Measurements from ENCODE around the gene SHROOM4.

GRCh38 chrX:50635817-50636365 is 178.1 kb downstream of the SHROOM4 start:
- TF ChIP-seq MAFF (IDR thresholded peaks at IDR 0.05; ENCODE audit: low read length): no peak
- no peak for TF ChIP-seq ETV6 (IDR thresholded peaks at IDR 0.05; ENCODE audit: borderline replicate concordance in 1 of 2, low read depth in 2 of 2, low read length in 1 of 2)
- no peak for TF ChIP-seq ETV6 (CRISPR knock-in tag; IDR thresholded peaks at IDR 0.05; ENCODE audit: borderline replicate concordance)
- TF ChIP-seq MYC (IDR thresholded peaks at IDR 0.05; ENCODE audit: low read depth, low read length): no peak
- no peak for TF ChIP-seq MYC (CRISPR knock-in tag; IDR thresholded peaks at IDR 0.05; ENCODE audit: borderline replicate concordance, low read depth)
- TF ChIP-seq SRSF9 (IDR thresholded peaks at IDR 0.05; ENCODE audit: borderline replicate concordance, low read depth, low read length): no peak
- no peak for TF ChIP-seq THRAP3 (IDR thresholded peaks at IDR 0.05; ENCODE audit: borderline replicate concordance)
- no peak for TF ChIP-seq EZH2 (IDR thresholded peaks at IDR 0.05; ENCODE audit: borderline replicate concordance, low read depth, low read length)
- TF ChIP-seq ZNF324 (CRISPR knock-in tag; IDR thresholded peaks at IDR 0.05): no peak
- TF ChIP-seq L3MBTL2 (IDR thresholded peaks at IDR 0.05): no peak
- TF ChIP-seq ZNF512 (tag; IDR thresholded peaks at IDR 0.05): no peak
- no peak for TF ChIP-seq CTCF (IDR thresholded peaks at IDR 0.05 in 2 of 3, conservative IDR thresholded peaks at IDR 0.05 in 1 of 3; ENCODE audit: insufficient read depth in 2 of 3, low read depth in 1 of 3, low read length in 3 of 3)
- no peak for TF ChIP-seq ZNF347 (CRISPR knock-in tag; IDR thresholded peaks at IDR 0.05; ENCODE audit: low read depth)
- no peak for TF ChIP-seq ILK (tag; IDR thresholded peaks at IDR 0.05; ENCODE audit: borderline replicate concordance, low read depth)

All from K562 (cell line).